IMR-90 (cell line): ENCODE measurements around the gene ELOVL2. TPM values are rescaled to one million over a fixed set of nuclear protein-coding genes. Genes with fewer than 3 reads are reported as not detected.

Experiments
- ATAC-seq: fragments of 200-7000 bp; cut with Tn5 transposase; 2 replicates; pipeline ENCODE4 v1.9.1; 2020; ENCODE audit warnings: low read depth, mild to moderate bottlenecking, moderate library complexity
- BruUV-seq: library from RNA; stranded (reverse); fragments of 400-500 nt; replicated peaks from 2 replicates; lab custom pipeline; 2021; lab: Mats Ljungman, UMichigan
- CTCF ChIA-PET: fragments of 300-600 bp; formaldehyde crosslinking; extraction: SDS; loops from one replicate; lab custom pipeline; 2021; ENCODE audit warnings: antibody characterized with exemption; lab: Yijun Ruan, JAX
- POLR2A ChIA-PET: fragments of 300-600 bp; sonication (Branson Sonifier 250); formaldehyde crosslinking; loops from one replicate; lab custom pipeline; 2022; ENCODE audit warnings: antibody characterized with exemption; ENCODE audit not compliant: unreplicated experiment; lab: Charles Lee
- DNase-seq: peaks from one replicate; pipeline ENCODE4 v3.0.0; 2013
- H2AFZ ChIP-seq: replicated peaks from 2 replicates; pipeline ENCODE3; 2013; ENCODE audit warnings: low read length, mild to moderate bottlenecking; ENCODE audit not compliant: poor library complexity
- H2AK5ac ChIP-seq: 2 replicates; pipeline ENCODE4 v1.6.1; 2013; ENCODE audit warnings: low read depth, low read length, inconsistent platforms
- H2AK9ac ChIP-seq: replicated peaks from 2 replicates; pipeline ENCODE3; 2013; ENCODE audit warnings: mild to moderate bottlenecking, low read depth, low read length, moderate library complexity; ENCODE audit not compliant: poor library complexity
- H2BK120ac ChIP-seq: 2 replicates; pipeline ENCODE4 v1.6.1; 2013; ENCODE audit warnings: low read depth, low read length, inconsistent platforms
- H2BK15ac ChIP-seq: 3 replicates; pipeline ENCODE4 v1.6.1; 2013; ENCODE audit warnings: low read depth, low read length, inconsistent platforms
- H2BK20ac ChIP-seq: 2 replicates; pipeline ENCODE4 v1.6.1; 2013; ENCODE audit warnings: low read depth, mild to moderate bottlenecking, inconsistent platforms, low read length, moderate library complexity
- H2BK5ac ChIP-seq: 2 replicates; pipeline ENCODE4 v1.6.1; 2013; ENCODE audit warnings: mild to moderate bottlenecking, low read depth, low read length, inconsistent platforms; ENCODE audit not compliant: poor library complexity, severe bottlenecking
- H3K14ac ChIP-seq: replicated peaks from 2 replicates; pipeline ENCODE4 v1.6.1; 2013; ENCODE audit warnings: low read depth, low read length, inconsistent platforms
- H3K18ac ChIP-seq: 2 replicates; pipeline ENCODE4 v1.6.1; 2013; ENCODE audit warnings: low read depth, low read length, control low read depth
- H3K23ac ChIP-seq: 2 replicates; pipeline ENCODE4 v1.6.1; 2013; ENCODE audit warnings: low read depth, low read length, inconsistent platforms
- H3K27ac ChIP-seq: 2 replicates; pipeline ENCODE4 v1.5.1; 2013; ENCODE audit warnings: mild to moderate bottlenecking, control low read depth, low read length; ENCODE audit not compliant: insufficient read depth
- H3K27me3 ChIP-seq: 2 replicates; pipeline ENCODE4 v1.6.1; 2013; ENCODE audit warnings: low read length; ENCODE audit not compliant: control insufficient read depth, insufficient read depth
- H3K36me3 ChIP-seq: 2 replicates; pipeline ENCODE4 v1.6.1; 2013; ENCODE audit warnings: low read length, mixed read lengths; ENCODE audit not compliant: control insufficient read depth, insufficient read depth
- H3K4ac ChIP-seq: 2 replicates; pipeline ENCODE4 v1.6.1; 2013; ENCODE audit warnings: low read depth, low read length, inconsistent platforms
- H3K4me1 ChIP-seq: 2 replicates; pipeline ENCODE4 v1.6.1; 2013; ENCODE audit warnings: low read length, mixed read lengths; ENCODE audit not compliant: control insufficient read depth, insufficient read depth
- H3K4me2 ChIP-seq: 2 replicates; pipeline ENCODE4 v1.6.1; 2013; ENCODE audit warnings: low read depth, mild to moderate bottlenecking, control low read depth, low read length, moderate library complexity
- H3K4me3 ChIP-seq: 2 replicates; pipeline ENCODE4 v1.5.1; 2013; ENCODE audit warnings: low read depth, mild to moderate bottlenecking, control low read depth, low read length, moderate library complexity; ENCODE audit not compliant: insufficient read depth
- H3K56ac ChIP-seq: 2 replicates; pipeline ENCODE4 v1.6.1; 2013; ENCODE audit warnings: low read length, inconsistent platforms; ENCODE audit not compliant: insufficient read depth; ENCODE audit errors: extremely low read depth
- H3K79me1 ChIP-seq, 2 experiments: 2 replicates each; pipeline ENCODE4 v1.6.1; 2013; ENCODE audit warnings: low read length in 2 of 2, inconsistent platforms in 1 of 2, low read depth in 1 of 2
- H3K9ac ChIP-seq: 2 replicates; pipeline ENCODE4 v1.6.1; 2013; ENCODE audit warnings: low read depth, low read length, control low read depth
- H3K9me1 ChIP-seq: 2 replicates; pipeline ENCODE4 v1.6.1; 2013; ENCODE audit warnings: low read length, inconsistent platforms; ENCODE audit not compliant: insufficient read depth
- H3K9me3 ChIP-seq: 2 replicates; pipeline ENCODE4 v1.6.1; 2013; ENCODE audit warnings: low read length; ENCODE audit not compliant: control insufficient read depth, insufficient read depth
- H4K20me1 ChIP-seq: 2 replicates; pipeline ENCODE4 v1.6.1; 2013; ENCODE audit warnings: low read length, inconsistent platforms; ENCODE audit not compliant: insufficient read depth
- H4K5ac ChIP-seq: 2 replicates; pipeline ENCODE4 v1.6.1; 2013; ENCODE audit warnings: mild to moderate bottlenecking, low read depth, low read length, control low read depth
- H4K8ac ChIP-seq, 2 experiments: 2 replicates each; pipeline ENCODE4 v1.6.1; 2013; ENCODE audit warnings: low read depth in 2 of 2, low read length in 2 of 2, control low read depth in 1 of 2, inconsistent platforms in 1 of 2
- H4K91ac ChIP-seq: 2 replicates; pipeline ENCODE4 v1.6.1; 2013; ENCODE audit warnings: low read depth, low read length, inconsistent platforms; ENCODE audit not compliant: insufficient read depth
- NFE2L2 ChIP-seq: fragments of 150-350 bp; IDR thresholded peaks from 2 replicates; pipeline ENCODE4 v1.6.1; 2016; ENCODE audit warnings: low read depth, mild to moderate bottlenecking, low read length
- RAD21 ChIP-seq: IDR thresholded peaks from 2 replicates; pipeline ENCODE4 v1.6.1; 2012; ENCODE audit warnings: low read length, improper control_type of control experiment
- WGBS, 2 experiments: methylation state at CpG; one replicate each; pipeline versions ENCODE4 v1.1.5 to v1.1.7; 2013; ENCODE audit warnings: missing lambda C conversion rate in 2 of 2; ENCODE audit not compliant: insufficient read length in 1 of 2; ENCODE audit errors: extremely low coverage in 2 of 2; 5-methylcytosine and 5-hydroxymethylcytosine counted together
- dilution Hi-C: fragments of 300-500 bp; cut with HindIII; formaldehyde crosslinking; loops from one replicate; pipeline ENCODE4 v1.14.3; 2018; ENCODE audit warnings: low sequenced_read_pairs; ENCODE audit not compliant: unreplicated experiment
- in situ Hi-C: fragments of 300-500 bp; cut with MboI; formaldehyde crosslinking; loops from 3 replicates; pipeline ENCODE4 v1.14.3; 2019; ENCODE audit warnings: low sequenced_read_pairs, inconsistent platforms, mixed read lengths
- intact Hi-C: fragments of 100-400 bp; cut with micrococcal nuclease; formaldehyde crosslinking; loops from 2 replicates; pipeline ENCODE4 v1.10.0; 2022
- polyA plus RNA-seq, 3 experiments: library from polyadenylated mRNA; depleted of rRNA; stranded (reverse); fragments of >200 nt; gene quantifications; 2 replicates each; pipeline ENCODE4 v1.2.3, GENCODE V29; 2012; ENCODE audit warnings: low replicate concordance in 1 of 3
- total RNA-seq: library from RNA; depleted of rRNA; stranded (reverse); fragments of >200 nt; gene quantifications from 2 replicates; pipeline ENCODE4 v1.2.3, GENCODE V29; 2012

Gene ELOVL2
- total and polyA plus RNA-seq, 2 of the 4 experiments (the other 2 are of a cell fraction) = 6.3 to 7.9 TPM

- DNase-seq (no peak), ATAC-seq (no peak)
- Histone ChIP-seq H3K9ac (no peak overlapping the region), H4K8ac (no peak overlapping the region), H3K79me1 (peaks cover 0 to 4% of the 10 kb centered on the region in 2 experiments; a peak in 1 of 4 replicates), H3K18ac (no peak overlapping the region), H2BK120ac (no peak overlapping the region), H3K56ac (no peak overlapping the region), H3K9me3 (no peaks in the 10 kb centered on the region), H2BK20ac (0 out of 2 replicates have a peak overlapping the region, but pooled peaks have one; percentile 44), H2AFZ (no peak overlapping the region), H3K27ac (no peak overlapping the region), H2BK5ac (no peak overlapping the region), H2BK15ac (peak overlapping the region; percentile 86; the same call in 1 of the 3 replicates), H2AK5ac (no peak overlapping the region), H4K91ac (no peak overlapping the region), H3K36me3 (no peaks in the 10 kb centered on the region), H3K4me2 (no peak overlapping the region), H4K20me1 (no peaks in the 10 kb centered on the region), H3K23ac (no peak overlapping the region), H3K27me3 (no peaks in the 10 kb centered on the region), H4K5ac (no peak overlapping the region), H2AK9ac (no peak overlapping the region), H3K4ac (no peak overlapping the region), H3K4me1 (peaks cover 2% of the 10 kb centered on the region; the same call in 1 of the 2 replicates), H3K4me3 (no peak overlapping the region), H3K14ac (no peak overlapping the region), H3K9me1 (no peaks in the 10 kb centered on the region; the same call in 1 of the 2 replicates)
- POLR2A ChIA-PET = no interaction called here
- BruUV-seq = no TSS peak
- intact Hi-C loops = no loop called here
- TF ChIP-seq NFE2L2 (no peak), RAD21 (no peak)
- dilution Hi-C loops = no loop called here
- CTCF ChIA-PET = no interaction called here
- WGBS, 2 experiments = no CpG with 5 or more reads among the region's 1 CpG
- in situ Hi-C loops = no loop called here
Observed at GRCh38 chr6:11016452-11016851, 27.7 kb downstream of the ELOVL2 start.
